ENCODE measurements around the gene GOSR1. TPM values are rescaled to one million over a fixed set of nuclear protein-coding genes. Genes with fewer than 3 reads are reported as not detected.
"Not testable (repeated sequence)": the region's sequence is repeated elsewhere in the genome, so short reads cannot be mapped to it uniquely, and the experiment has no call there.

The GOSR1 gene
- total RNA-seq, 6 experiments from 2014 or later = 20.0 to 33.7 (median 27.1) TPM

DNA sequence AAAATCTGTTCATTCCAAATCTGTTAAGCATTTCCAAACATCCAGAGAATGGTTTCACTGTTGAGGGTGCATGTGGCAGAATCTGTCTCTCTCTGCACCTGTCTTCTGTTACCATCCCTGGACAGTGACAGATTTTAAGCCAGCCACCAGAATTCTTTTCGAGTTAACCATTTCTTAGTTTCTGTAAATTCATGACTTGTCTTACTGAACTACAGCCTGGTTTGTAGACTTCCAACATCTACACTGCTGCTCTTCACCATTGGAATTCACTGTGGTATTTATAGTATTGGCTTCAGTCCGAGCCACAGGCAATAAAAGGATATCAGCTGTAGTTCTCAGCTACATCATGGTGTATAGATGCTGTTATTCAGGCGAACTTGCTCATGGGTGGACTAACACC lies 47.6 kb downstream of the GOSR1 start:
- 95% methylated on average over 3 of the region's 3 CpGs for WGBS (ENCODE audit: insufficient coverage, low coverage, low lambda C conversion rate, missing lambda C conversion rate)
- DNase-seq = no peak
- Histone ChIP-seq H3K27ac (no peak overlapping the region), H3K4me1 (no peaks in the 10 kb centered on the region), H3K27me3 (no peaks in the 10 kb centered on the region), H3K4me3 (no peak overlapping the region), H3K36me3 (peaks cover 5 to 17% (median 6%) of the 10 kb centered on the region in 4 donors), H3K9me3 (no peaks in the 10 kb centered on the region)
- no peak for ATAC-seq
- TF ChIP-seq, protein P1, sequence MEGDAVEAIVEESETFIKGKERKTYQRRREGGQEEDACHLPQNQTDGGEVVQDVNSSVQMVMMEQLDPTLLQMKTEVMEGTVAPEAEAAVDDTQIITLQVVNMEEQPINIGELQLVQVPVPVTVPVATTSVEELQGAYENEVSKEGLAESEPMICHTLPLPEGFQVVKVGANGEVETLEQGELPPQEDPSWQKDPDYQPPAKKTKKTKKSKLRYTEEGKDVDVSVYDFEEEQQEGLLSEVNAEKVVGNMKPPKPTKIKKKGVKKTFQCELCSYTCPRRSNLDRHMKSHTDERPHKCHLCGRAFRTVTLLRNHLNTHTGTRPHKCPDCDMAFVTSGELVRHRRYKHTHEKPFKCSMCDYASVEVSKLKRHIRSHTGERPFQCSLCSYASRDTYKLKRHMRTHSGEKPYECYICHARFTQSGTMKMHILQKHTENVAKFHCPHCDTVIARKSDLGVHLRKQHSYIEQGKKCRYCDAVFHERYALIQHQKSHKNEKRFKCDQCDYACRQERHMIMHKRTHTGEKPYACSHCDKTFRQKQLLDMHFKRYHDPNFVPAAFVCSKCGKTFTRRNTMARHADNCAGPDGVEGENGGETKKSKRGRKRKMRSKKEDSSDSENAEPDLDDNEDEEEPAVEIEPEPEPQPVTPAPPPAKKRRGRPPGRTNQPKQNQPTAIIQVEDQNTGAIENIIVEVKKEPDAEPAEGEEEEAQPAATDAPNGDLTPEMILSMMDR (IDR thresholded peaks at IDR 0.05) = no peak
- TF ChIP-seq POLR2A (IDR thresholded peaks at IDR 0.05) = no peak
- intact Hi-C loops (cut with DNase I) = no loop called here

- Histone ChIP-seq H3K9me3 (no peaks in the 10 kb centered on the region), H3K27ac (no peak overlapping the region), H3K4me1 (no peaks in the 10 kb centered on the region), H3K36me3 (peaks cover 0 to 13% (median 6%) of the 10 kb centered on the region in 4 donors), H3K4me3 (no peak overlapping the region), H3K27me3 (no peaks in the 10 kb centered on the region)
- TF ChIP-seq, protein P1 (IDR thresholded peaks at IDR 0.05) = no peak
- TF ChIP-seq POLR2A (IDR thresholded peaks at IDR 0.05) = no peak
- DNase-seq = no peak
- intact Hi-C loops (cut with DNase I) = no loop called here
- no peak for ATAC-seq
- 94% methylated on average over 2 of the region's 2 CpGs for WGBS (ENCODE audit: insufficient coverage, low coverage, low lambda C conversion rate, missing lambda C conversion rate)
Observed at GRCh38 chr17:30526401-30526800, 49.2 kb downstream of the GOSR1 start.

DNA sequence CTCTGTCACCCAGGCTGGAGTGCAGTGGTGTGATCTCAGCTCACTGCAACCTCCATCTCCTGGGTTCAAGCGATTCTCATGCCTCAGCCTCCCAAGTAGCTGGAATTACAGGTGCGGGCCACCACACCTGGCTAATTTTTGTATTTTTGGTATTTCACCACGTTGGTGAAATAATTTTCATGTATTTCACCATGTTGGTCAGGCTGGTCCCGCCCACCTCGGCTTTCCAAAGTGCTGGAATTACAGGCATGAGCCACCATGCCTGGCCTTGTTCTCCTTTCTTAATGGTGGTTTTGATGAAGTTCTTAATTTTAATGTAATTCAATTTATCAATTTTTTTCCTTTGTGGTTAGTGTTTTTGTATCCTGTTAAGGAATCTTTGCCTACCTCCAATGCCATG lies 51.5 kb downstream of the GOSR1 start:
- intact Hi-C loops (cut with DNase I); H3K4me3 ChIP-seq; H3K9me3 ChIP-seq; H3K4me1 ChIP-seq; H3K27ac ChIP-seq; H3K27me3 ChIP-seq; DNase-seq; ATAC-seq; H3K36me3 ChIP-seq: not testable (repeated sequence)
- WGBS (ENCODE audit: insufficient coverage, low coverage, low lambda C conversion rate, missing lambda C conversion rate) = 86% methylated on average over 5 of the region's 5 CpGs

DNA sequence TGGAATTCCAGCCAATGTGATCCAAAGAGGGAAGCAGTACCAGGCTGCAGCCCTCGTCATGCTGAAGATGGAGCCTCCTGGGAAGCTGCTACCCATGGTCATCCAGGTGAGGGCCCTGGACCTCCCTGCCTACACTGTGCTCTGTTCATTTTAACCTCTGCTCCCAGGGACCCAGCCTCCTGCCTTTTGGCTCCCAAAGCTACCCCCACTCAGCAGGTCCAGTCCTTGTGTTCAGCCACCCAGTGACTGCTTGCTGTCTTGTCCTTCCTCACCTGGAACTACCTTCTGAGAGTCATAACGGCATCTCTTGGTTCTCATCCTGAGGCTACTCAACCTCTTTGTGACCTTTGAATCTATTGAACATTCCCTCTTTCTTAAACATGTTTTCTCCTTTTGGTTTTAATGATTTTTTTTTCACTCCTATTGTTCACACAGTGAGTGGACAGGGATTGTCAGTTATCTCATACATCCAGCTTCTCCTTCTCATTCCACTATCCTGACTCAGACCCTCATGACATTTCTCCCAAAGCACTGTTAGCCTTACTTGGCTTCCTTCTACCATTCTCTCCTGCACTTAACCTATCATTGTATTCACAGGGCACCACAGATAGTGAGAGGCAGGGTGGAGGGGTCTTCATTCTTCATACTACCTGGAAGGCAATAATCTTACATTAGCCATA lies 53.3 kb downstream of the GOSR1 start:
- Histone ChIP-seq H3K27ac (no peak overlapping the region), H3K27me3 (no peaks in the 10 kb centered on the region), H3K9me3 (no peaks in the 10 kb centered on the region), H3K36me3 (no peaks in the 10 kb centered on the region), H3K4me1 (no peaks in the 10 kb centered on the region), H3K4me3 (no peak overlapping the region)
- no peak for TF ChIP-seq POLR2A (IDR thresholded peaks at IDR 0.05)
- TF ChIP-seq, protein P1 (IDR thresholded peaks at IDR 0.05) = no peak
- 100% methylated on average over 1 of the region's 2 CpGs for WGBS (ENCODE audit: insufficient coverage, low coverage, low lambda C conversion rate, missing lambda C conversion rate)
- intact Hi-C loops (cut with DNase I) = no loop called here
- DNase-seq = no peak
- ATAC-seq = no peak

DNA sequence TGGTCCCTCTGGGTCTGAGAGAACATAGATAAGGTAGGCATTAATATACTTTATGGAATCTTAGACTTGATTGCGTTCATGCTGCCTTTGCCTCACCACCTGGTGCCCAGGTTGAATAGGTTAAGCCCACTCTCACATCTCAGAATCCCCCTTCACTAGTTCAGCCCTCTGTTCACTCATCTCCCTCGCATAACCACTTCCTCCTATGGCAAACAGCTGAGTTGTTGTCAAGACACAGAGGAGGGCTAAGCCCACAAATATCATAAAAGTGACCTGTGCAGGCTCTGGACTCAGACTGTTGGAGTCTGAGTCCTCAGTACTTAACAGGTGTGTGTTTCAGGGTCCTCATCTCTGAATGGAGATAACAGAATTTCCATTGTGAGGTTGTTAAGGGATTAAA lies 55.7 kb downstream of the GOSR1 start:
- no peak for TF ChIP-seq POLR2A (IDR thresholded peaks at IDR 0.05)
- TF ChIP-seq, protein P1 (IDR thresholded peaks at IDR 0.05) = no peak
- Histone ChIP-seq H3K4me1 (no peaks in the 10 kb centered on the region), H3K27me3 (no peaks in the 10 kb centered on the region), H3K4me3 (no peak overlapping the region), H3K36me3 (no peaks in the 10 kb centered on the region), H3K27ac (no peak overlapping the region), H3K9me3 (no peaks in the 10 kb centered on the region)
- 83% methylated on average over 1 of the region's 2 CpGs for WGBS (ENCODE audit: insufficient coverage, low coverage, low lambda C conversion rate, missing lambda C conversion rate)
- intact Hi-C loops (cut with DNase I) = no loop called here
- DNase-seq = no peak
- no peak for ATAC-seq

All from right lobe of liver (tissue), 6 donors.